ENCODE measurements around the gene ATP11A.
"Not testable (repeated sequence)": the region's sequence is repeated elsewhere in the genome, so short reads cannot be mapped to it uniquely, and the experiment has no call there.

Gene ATP11A

DNA sequence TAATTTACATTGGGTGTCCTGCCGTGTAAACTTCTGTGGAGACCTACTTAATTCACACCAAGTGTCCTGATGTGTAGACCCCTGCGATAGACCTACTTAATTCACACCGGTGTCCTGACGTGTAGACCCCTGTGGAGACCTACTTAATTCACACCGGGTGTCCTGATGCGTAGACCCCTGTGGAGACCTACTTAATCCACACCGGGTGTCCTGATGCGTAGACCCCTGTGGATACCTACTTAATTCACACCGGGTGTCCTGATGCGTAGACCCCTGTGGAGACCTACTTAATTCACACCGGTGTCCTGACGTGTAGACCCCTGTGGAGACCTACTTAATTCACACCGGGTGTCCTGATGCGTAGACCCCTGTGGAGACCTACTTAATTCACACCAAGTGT, 97.0 kb downstream of the ATP11A start:
- in situ Hi-C loops (cut with HindIII; ENCODE audit: low sequenced_read_pairs): not testable (repeated sequence)

DNA sequence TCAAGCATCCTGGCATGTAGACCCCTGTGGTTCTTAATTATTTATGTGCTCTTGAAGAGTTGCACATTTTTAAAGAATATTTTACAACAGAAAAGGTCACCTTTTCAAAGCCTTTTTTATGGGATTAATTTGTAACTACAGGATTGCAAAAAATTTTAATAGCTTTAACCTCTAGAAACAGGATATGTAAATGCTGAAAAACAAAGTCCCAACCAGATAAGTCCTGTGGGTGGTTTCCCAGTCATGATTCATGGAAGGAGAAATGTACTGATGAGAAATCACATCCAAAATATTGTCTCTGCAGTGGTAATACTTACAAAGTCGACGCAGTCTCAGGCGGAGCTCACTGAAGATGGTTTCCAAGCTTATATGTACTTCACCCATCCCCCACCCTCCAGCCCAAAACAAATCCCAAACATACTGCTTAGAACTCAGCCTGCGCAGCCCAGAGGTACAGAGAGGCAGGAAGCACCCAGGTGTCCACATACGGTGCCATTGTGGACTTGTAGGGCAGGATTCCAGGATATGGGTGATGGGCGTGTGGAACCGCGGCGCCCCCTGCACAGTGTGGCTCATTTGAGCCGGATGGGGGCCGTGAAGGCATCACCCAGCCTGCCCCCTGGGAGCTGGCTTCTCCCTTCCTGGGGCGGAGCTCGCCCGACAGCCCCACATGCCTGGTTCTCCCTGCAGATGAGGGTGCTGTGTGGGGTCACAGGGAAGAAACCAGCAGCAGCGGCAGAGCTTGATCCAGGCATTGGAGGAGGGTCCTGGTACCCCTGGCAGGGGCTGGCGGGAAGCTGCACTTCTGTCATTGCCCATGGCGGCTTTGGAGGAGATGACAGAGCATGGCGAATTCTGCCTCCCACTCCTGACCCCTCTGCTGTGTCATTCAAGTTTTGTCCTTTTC, 101.2 kb downstream of the ATP11A start:
- in situ Hi-C loops (cut with HindIII; ENCODE audit: low sequenced_read_pairs): no loop called here

DNA sequence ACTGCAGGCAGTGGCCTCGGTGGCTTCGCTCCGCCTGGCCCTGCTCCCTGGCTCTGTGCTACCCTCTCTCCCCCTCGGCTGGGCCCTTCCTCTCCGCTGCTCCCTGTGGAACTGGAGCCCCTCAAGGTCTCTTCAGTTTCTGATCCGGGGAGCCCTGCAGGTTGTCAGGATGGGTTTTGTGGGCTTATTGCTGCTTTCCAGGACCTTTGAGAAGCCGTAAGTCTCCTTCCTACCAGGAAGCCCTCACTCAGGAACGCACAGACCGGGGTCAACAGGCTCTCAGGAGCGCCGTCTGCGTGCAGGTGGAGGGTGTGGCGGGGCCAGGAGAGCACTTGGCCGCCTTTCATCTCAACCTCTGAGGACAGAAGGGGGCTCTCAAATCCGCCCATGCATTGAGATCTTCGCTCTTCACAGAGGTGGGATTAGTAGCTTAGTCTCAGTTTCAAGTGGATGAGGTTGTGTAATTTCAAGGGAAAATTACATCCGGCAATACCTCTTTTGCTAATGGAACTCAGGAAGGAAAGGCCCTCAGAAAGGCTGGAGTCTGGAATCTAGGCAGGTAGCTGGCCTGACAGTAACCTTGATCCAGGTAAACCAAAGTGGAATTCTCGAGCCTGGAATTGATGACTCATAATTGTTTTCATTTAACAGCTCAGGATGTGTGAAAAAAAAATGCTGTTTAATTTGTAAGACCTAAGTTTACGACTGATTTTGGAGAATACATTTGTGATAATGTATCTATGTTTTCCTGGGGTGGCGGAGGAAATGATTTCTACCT, 102.0 kb downstream of the ATP11A start:
- in situ Hi-C loops (cut with HindIII; ENCODE audit: low sequenced_read_pairs): no loop called here

DNA sequence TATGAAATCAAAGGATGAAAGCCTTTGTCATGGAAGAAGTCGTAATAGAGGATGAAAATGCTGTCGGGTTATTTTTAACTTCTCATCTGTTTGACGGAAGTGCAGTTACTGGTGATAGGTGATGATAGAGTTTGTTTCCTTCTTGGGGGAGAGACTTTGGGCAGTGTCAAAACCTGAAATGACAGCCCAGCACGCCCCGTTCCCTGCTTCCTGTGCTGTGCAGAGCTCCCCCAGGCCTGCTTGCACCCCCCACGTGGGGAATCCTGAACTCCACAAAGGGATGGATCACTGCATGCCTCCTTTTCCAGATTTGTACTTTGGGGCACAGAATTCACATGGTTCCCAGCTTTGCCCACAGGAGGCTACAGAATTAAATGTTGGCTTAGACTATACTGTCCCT, 102.7 kb downstream of the ATP11A start:
- in situ Hi-C loops (cut with HindIII; ENCODE audit: low sequenced_read_pairs): no loop called here

DNA sequence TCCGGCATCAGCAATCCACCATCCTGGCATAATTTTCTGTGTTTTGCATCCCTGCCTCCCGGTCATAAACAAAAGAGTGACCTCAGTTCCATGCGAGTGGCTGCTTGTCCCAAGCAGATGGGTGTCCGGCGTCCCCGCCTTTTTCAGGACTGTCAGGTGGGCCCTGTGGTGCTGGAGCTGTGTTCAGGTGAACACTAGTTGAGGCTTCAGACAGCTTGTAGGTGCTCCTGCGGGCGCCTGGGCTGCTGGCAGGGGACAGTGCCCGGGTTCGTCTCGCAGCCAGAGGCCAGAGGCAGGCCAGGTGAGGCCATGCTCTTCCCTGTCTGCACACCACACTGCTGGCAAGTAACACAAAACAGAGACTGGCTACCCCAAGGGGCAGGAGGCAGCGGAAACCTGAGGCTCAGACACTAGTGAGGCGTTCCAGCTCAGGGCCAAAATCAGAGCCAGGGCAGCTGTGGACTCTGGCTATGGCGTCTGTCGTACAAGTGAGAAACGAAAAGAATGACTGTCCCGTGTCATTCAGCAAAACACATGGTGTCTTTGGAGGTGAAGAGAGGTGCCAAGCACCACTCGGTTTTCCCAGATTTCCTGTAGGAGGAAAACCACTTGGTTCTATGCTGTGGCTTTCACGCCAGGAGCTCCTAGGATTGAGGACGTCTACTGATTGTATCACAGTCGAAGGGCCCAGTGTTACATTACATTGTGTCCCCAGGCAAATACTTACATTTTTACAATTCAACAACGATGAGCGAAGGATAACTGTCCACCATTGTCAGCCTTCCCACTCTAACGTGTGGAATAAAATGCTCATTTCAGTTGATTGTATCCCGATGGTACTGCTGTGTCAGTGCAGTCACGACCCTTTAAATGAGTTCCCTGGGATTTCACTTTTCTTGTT, 104.0 kb downstream of the ATP11A start:
- in situ Hi-C loops (cut with HindIII; ENCODE audit: low sequenced_read_pairs): no loop called here

DNA sequence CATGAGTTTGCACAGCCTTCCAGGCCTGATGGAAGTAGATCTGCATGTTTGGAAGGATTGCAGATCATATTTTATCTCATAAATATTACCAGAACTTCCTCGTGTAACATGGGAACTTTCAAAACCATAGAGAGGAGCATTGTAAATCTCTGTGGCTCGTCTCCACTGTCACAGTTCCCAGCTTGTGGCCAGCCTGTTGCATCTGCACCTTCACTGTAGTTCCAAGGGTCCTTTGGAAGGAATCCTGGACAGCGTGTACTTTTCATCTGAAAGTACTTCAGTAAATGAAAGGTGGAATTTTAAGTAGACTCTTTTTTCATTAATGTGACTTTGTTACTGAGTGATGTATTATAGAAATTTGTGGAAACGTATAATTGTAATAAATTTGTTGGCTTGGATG, 105.4 kb downstream of the ATP11A start:
- in situ Hi-C loops (cut with HindIII; ENCODE audit: low sequenced_read_pairs): no loop called here

DNA sequence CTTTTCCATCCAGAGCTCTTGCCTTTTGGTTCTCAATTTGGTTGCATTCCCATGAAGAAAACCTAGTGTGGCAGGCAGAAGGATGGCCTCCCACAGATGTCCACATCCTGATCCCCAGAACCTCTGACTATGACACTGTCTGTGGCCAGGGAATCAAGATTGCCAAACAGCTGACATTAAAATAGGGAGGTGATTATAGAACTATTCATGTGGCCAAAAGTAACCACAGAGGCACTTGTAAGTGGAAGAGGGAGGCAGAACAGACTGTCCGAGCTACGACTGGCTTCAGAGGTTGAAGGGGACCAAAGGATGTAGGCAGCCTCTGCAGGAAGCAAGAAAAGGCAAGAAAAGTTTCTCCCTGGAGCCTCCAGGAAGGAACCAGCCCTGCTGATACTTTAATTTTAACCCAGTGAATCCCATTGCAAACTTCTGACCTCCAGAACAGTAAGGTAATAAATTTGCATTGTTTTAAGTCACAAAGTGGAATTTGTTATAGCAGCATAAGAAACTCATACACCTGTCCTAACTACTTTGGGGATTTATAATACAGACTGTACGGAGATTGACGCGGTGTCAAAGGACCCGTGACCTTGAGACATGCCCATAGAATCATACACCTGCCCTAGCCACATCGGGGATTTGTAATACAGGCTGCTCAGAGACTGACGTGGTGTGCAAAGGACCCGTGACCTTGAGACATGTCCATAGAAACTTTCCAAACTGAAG, 106.5 kb downstream of the ATP11A start:
- in situ Hi-C loops (cut with HindIII; ENCODE audit: low sequenced_read_pairs): no loop called here

DNA sequence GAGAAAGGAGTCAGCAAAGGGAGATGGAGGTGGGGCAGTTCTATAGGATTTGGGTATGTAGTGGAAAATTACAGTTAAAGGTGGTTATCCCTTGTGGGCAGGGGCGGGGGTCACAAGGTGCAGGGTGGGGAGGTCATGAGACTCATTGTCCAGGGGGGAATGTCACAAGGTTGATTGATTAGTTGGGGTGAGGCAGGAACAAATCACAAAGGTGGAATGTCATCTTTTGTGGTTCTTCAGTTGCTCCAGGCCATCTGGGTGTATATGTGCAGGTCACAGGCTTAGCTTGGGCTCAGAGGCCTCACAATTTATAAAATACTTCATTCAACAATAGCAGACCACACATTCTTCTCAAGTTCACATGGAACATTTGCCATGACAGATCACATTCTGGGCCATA, 109.6 kb downstream of the ATP11A start:
- in situ Hi-C loops (cut with HindIII; ENCODE audit: low sequenced_read_pairs): no loop called here

DNA sequence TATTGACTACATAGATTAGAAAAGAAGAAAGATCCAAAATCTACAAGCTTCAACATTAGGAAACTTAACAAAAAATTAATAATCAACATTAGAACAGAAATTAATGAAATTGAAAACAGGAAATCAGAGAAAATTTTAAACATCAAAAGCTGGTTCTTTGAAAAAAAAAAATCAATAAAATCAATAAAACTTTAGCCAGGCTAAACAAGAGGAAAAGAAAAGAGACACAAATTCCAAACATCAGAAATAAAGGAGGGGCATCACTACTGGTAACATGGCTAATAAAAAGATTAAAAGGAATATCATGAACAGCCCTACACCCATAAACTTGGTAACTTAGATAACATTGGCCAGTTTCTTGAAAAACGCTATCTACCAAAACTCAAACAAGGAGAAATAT, 110.2 kb downstream of the ATP11A start:
- in situ Hi-C loops (cut with HindIII; ENCODE audit: low sequenced_read_pairs): no loop called here

DNA sequence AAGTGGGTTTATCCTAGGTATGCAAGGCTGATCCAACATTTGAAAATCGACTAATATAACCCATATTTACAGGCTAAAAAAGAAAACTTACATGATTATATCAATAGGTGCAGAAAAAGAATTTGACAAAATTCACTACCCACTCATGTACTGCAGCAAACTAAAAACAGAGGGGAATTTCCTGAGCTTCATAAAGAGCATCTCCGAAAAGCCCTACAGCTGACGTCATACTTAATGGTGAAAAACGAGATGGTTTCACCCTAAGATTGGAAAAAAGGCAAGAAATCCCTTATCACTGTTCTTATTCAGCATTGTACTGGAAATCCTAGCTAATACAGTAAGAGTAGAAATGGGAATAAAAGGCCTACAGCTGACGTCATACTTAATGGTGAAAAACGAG, 111.0 kb downstream of the ATP11A start:
- in situ Hi-C loops (cut with HindIII; ENCODE audit: low sequenced_read_pairs): not testable (repeated sequence)

DNA sequence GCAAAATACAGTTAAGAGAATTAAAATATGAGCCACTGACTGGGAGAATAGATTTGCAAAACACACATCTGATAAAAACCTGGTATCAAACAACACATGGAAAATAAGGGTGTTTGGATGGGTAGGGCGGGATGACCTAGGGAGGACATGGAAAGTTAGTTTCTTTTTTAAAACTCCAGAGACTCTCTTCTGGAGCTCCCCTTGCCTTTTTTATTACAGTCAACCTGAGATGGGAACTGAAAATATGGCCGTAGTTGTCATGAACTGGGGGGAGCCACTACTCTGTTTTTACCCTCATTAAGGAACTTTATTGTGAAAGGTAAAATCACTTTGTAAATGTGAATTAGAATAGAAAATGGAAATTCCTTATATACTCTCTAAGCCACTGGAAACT, 113.0 kb downstream of the ATP11A start:
- in situ Hi-C loops (cut with HindIII; ENCODE audit: low sequenced_read_pairs): no loop called here

DNA sequence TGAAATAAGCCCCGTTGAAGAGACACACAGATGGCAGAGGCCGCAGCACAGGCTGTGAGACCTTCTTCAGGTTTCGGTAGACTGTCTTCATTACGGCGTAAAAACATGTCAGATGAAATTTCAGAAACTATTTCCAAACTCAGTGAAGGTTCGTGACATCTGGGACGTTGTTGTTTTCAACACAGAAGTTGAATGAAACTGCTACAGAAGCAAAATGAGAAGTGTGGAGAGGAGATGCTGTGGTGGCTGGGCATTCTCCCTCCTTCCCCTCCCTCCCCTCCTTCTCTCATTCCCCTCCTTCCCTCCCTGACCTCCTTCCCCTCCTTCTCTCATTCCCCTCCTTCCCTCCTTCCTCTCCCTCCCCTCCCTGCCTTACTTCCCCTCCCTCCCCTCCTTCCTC, 113.6 kb downstream of the ATP11A start:
- in situ Hi-C loops (cut with HindIII; ENCODE audit: low sequenced_read_pairs): no loop called here

DNA sequence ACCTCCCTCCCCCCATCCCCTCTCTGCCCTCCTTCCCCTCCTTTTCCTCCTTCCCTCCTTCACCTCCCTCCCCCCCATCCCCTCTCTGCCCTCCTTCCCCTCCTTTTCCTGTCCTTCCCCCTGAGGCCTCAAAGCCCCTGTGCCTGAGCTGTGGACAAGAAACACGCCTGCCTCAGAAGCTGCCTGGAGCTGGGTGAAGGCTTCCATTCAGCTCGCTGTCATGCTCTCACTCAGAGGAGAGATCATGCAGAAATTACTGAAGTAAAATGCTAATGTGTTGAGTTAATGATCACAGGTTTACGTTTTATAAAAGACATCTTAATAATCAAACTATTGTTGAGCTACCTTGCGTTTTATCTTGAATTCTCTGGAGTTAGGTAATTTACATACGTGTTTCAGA, 114.5 kb downstream of the ATP11A start:
- in situ Hi-C loops (cut with HindIII; ENCODE audit: low sequenced_read_pairs): no loop called here

DNA sequence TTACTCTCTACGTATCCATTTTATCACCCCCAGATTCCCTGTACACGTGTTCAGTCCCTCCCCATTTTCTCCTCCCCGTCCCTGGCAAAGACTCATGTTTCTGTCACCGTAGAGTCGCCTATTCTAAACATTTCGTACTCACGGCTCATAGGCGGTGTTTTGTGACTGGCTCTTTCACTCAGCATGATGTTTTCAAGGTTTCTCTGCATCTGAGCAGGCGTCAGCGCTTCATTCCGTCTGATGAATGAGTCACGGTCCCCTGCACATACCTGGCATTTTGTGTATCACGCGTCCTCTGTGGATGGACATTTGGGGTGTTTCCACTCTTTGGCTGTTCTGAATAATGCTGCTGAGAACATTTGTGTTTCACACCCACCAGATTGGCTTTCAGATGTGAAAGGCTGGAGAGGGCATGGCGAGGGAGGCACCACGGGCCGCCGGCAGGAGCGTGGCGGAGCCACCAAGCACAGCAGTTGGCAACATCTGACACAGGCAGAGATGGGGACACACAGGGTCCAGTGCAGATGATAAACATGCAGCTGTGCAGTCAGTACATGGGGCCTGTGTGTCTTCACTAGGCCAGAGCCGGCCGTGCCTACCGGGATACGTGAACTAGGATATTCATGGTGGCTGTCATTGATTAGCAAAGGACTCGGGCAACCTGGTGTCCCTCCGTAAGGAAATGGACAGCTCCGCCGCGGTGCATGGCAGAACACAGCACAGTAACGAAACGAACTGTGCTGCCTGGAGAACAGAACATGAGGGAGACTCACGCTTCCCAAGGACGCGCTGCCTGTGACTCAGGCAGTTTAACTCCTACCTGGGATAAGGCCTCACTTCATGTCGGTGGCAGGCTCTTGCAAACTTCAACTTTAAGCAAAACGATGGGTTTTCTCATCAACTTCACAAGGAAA, 117.2 kb downstream of the ATP11A start:
- in situ Hi-C loops (cut with HindIII; ENCODE audit: low sequenced_read_pairs): no loop called here

DNA sequence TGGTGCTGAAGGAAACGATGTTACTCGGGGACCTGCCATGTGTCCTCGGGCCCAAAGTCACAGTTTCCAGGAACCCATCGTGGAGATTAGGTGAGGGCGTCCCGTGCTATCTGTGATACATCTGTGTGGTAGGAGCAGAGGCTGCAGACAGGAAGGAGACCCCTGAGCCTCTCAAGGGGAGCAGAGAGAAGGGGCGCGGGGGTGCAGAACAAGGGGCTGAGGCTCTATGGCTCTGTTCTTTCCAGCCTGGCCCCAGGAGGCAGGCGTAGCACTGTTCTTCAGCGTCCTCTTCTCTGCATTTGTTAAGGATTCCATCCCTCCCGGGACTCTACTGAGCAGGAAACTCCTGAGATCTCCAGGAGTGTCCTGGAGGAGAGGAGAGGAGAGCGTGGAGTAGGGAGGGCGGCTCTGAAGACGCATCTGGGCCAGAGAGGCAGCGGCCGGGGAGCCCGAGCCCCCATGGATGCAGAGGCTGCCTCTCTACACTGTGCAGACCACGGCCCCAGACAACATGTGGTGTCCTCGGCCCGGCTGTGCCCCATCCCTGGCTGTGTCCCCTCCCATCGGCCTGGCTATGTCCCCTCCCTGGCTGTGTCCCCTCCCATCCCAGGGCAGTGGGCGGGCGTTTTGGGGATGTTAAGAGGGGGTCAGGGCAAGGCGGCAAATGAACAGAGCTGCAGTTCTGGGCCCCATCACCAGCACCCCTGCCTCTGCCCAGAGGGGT, 118.0 kb downstream of the ATP11A start:
- in situ Hi-C loops (cut with HindIII; ENCODE audit: low sequenced_read_pairs): no loop called here

DNA sequence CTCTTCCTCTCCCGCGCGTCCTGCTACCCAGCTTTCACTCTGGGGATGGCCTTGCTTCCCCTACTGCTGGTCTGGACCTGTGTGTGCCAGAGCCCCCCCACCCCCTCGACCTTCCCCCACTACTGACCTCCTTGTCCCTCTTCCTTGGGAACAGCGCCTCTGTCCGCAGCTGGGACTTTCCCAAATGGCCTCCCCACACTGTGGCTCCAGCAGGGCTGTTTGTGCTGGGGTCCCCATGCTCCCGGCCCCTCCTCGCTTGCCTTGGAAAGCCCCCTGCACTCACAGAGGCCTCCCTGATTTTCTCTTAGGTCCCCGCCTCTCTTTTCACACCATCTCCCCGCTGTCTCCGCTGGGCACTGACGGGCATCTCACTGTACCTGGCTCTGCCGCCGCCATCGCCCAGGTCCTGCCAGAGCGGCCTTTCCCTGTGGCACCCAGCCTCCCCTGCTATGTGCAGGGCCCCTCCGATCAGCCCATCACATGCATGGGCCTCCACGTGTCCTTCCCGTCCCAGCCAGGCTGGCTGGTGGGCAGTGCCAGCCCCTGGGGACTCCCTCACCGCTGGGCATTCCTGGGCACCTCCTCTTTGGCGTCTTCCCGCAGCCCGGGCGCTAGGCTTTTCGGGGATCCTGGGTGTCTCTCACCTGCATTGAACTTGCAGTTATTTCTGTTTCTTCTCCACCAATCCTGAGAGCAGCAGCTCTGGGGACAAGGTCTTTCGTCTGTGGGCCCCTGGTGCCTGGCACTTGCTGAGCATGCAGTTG, 118.7 kb downstream of the ATP11A start:
- in situ Hi-C loops (cut with HindIII; ENCODE audit: low sequenced_read_pairs): no loop called here

DNA sequence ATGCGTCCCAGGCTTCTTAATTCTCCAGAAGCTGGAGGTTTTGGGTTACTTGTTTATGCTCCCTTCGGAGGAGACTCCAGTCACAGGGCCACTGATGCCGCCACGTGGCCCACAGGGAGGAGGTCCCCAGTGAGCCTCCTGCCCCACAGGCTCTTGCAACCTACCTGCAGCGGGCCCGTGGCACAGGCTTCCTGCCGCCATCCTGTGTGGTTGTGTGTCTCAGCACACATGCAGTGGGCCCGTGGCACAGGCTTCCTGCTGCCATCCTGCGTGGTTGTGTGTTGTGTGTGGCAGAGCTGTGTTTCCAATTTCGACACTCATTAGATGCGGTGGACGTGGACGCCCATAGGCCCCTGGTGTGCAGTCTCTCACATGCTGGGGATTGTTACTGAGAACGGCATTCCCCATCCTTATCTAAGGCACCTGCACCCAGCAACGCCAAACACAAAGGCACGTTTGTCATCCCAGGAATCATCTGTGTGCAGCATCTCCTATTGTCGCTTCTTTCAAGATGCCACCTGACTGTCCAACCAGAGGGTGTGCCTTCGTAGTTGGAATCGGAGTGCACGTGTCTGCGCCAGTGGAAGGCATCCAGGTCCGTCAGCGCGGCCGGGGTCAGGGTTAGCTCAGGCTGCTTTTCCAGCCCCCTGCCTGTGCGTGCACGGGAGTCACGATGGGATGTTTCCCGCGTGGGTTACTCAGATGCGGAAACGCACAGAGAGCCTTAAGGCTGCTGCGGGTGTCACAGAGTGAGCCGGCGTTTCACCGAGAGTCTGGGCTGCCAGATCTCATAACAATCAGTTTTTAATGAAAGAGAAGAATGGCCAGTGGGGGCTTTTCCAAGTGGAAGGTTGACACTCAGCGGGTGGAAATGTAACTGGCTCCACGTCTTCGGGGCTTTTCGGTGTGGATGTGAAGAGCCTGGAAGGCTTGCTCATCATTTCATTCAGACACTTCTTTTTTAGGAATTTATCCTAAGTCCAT, 119.8 kb downstream of the ATP11A start:
- in situ Hi-C loops (cut with HindIII; ENCODE audit: low sequenced_read_pairs): no loop called here
